ENCODE results near the gene U2AF2.

The U2AF2 gene

GRCh38 chr19:55615543-55616394 is 39.1 kb upstream of the U2AF2 start (continued):
- TF ChIP-seq ZNF544 (tag by site-specific recombination; IDR thresholded peaks at IDR 0.05) (no peak), KLF16 (tag by site-specific recombination; IDR thresholded peaks at IDR 0.05) (no peak), ZNF561 (tag by site-specific recombination; IDR thresholded peaks at IDR 0.05; ENCODE audit: borderline replicate concordance) (no peak), ZNF366 (tag by site-specific recombination; conservative IDR thresholded peaks at IDR 0.05) (no peak), ZNF155 (tag by site-specific recombination; IDR thresholded peaks at IDR 0.05) (no peak), ZNF621 (tag by site-specific recombination; IDR thresholded peaks at IDR 0.05) (no peak), KLF17 (tag by site-specific recombination; IDR thresholded peaks at IDR 0.05) (no peak), GLI2 (tag by site-specific recombination; IDR thresholded peaks at IDR 0.05; ENCODE audit: borderline replicate concordance, low read depth) (no peak)

GRCh38 chr19:55616395-55616875 is 38.4 kb upstream of the U2AF2 start:
- Histone ChIP-seq H3K27ac (ENCODE audit: extremely low read depth, low read depth, low read length) (no peak overlapping the region), H3K9me3 (ENCODE audit: control insufficient read depth, insufficient read depth, low read depth, low read length) (no peaks in the 10 kb centered on the region), H3K4me1 (ENCODE audit: control insufficient read depth, insufficient read depth, low read length) (no peaks in the 10 kb centered on the region), H3K4me3 (ENCODE audit: low read depth, low read length) (no peak overlapping the region), H3K36me3 (ENCODE audit: control insufficient read depth in 2 of 2, insufficient read depth in 1 of 2, low read length in 2 of 2) (peaks cover 5 to 32% of the 10 kb centered on the region in 2 experiments; a peak in 2 of 3 replicates)
- TF ChIP-seq HOXC10 (CRISPR knock-in tag; IDR thresholded peaks at IDR 0.05) = no peak
- TF ChIP-seq KLF9 (tag by site-specific recombination; IDR thresholded peaks at IDR 0.05; ENCODE audit: low read depth) = no peak
- TF ChIP-seq, protein P1, sequence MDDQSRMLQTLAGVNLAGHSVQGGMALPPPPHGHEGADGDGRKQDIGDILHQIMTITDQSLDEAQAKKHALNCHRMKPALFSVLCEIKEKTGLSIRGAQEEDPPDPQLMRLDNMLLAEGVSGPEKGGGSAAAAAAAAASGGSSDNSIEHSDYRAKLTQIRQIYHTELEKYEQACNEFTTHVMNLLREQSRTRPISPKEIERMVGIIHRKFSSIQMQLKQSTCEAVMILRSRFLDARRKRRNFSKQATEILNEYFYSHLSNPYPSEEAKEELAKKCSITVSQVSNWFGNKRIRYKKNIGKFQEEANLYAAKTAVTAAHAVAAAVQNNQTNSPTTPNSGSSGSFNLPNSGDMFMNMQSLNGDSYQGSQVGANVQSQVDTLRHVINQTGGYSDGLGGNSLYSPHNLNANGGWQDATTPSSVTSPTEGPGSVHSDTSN (CRISPR knock-in tag; IDR thresholded peaks at IDR 0.05) = 0 out of 2 replicates have a peak, but pooled peaks have one; percentile 43
- no peak for TF ChIP-seq ZNF610 (tag by site-specific recombination; IDR thresholded peaks at IDR 0.05; ENCODE audit: borderline replicate concordance)
- ChIA-PET POLR2A (no interaction called here), CTCF (no interaction called here)

- TF ChIP-seq ZNF704 (tag by site-specific recombination; IDR thresholded peaks at IDR 0.05) = no peak
- no peak for TF ChIP-seq ZSCAN30 (tag by site-specific recombination; IDR thresholded peaks at IDR 0.05)
- TF ChIP-seq ZFP37 (tag by site-specific recombination; IDR thresholded peaks at IDR 0.05) = no peak
- no peak for TF ChIP-seq ZNF580 (tag by site-specific recombination; IDR thresholded peaks at IDR 0.05)
- no peak for TF ChIP-seq ZNF560 (tag by site-specific recombination; IDR thresholded peaks at IDR 0.05; ENCODE audit: borderline replicate concordance)
- TF ChIP-seq ZIC2 (tag by site-specific recombination; IDR thresholded peaks at IDR 0.05) = no peak
- TF ChIP-seq ZFHX2 (tag by site-specific recombination; conservative IDR thresholded peaks at IDR 0.05) = no peak
- TF ChIP-seq ZNF530 (tag by site-specific recombination; IDR thresholded peaks at IDR 0.05; ENCODE audit: low read depth) = no peak
- no peak for TF ChIP-seq ZNF274 (IDR thresholded peaks at IDR 0.05; ENCODE audit: low read length)
- no peak for TF ChIP-seq ZNF274 (tag by site-specific recombination; IDR thresholded peaks at IDR 0.05; ENCODE audit: borderline replicate concordance)
- no peak for TF ChIP-seq ZBTB48 (tag by site-specific recombination; IDR thresholded peaks at IDR 0.05)
- TF ChIP-seq BCL11B (tag by site-specific recombination; IDR thresholded peaks at IDR 0.05; ENCODE audit: low read depth) = no peak
- Histone ChIP-seq H3K9me3 (ENCODE audit: control insufficient read depth, insufficient read depth, low read depth, low read length) (no peaks in the 10 kb centered on the region), H3K36me3 (ENCODE audit: control insufficient read depth in 2 of 2, insufficient read depth in 1 of 2, low read length in 2 of 2) (peaks cover 5 to 28% of the 10 kb centered on the region in 2 experiments; a peak in 2 of 3 replicates), H3K27ac (ENCODE audit: extremely low read depth, low read depth, low read length) (no peak overlapping the region), H3K4me1 (ENCODE audit: control insufficient read depth, insufficient read depth, low read length) (no peaks in the 10 kb centered on the region), H3K4me3 (ENCODE audit: low read depth, low read length) (no peak overlapping the region)
- POLR2A ChIA-PET = interaction anchor here (0.9 to 9.1 kb wide), 3 partner anchors 12 to 18 kb away, joined by 3 to 75 read pairs (median 4); partner anchors contain the start of gene ZNF865
- CTCF ChIA-PET = interaction anchor here (4.3 to 4.6 kb wide), 2 partner anchors 11 to 15 kb away, joined by 23 to 29 read pairs; partner anchors contain the start of gene ZNF865
These were observed 37.4 kb upstream of the U2AF2 start for GRCh38 chr19:55617426-55617825.

Measured in HEK293 (cell line).